Measurements from ENCODE around the gene PPIH. TPM values are rescaled to one million over a fixed set of nuclear protein-coding genes. Genes with fewer than 3 reads are reported as not detected.

The PPIH gene
- total RNA-seq, 2 donors from 2014 or later, result 12.0 to 38.0 TPM

- Histone ChIP-seq H3K4me1 (ENCODE audit: control insufficient read depth in 1 of 2, low read depth in 2 of 2) (no peaks in the 10 kb centered on the region), H3K4me3 (no peak overlapping the region), H3K27me3 (replicated peaks; ENCODE audit: insufficient read depth) (no peaks in the 10 kb centered on the region), H3K9me3 (no peaks in the 10 kb centered on the region), H3K36me3 (peaks cover 24% of the 10 kb centered on the region), H3K27ac (no peak overlapping the region)
- ATAC-seq (ENCODE audit: insufficient number of reproducible peaks, low FRiP score, low read depth) (no peak), DNase-seq (ENCODE audit: low spot score) (no peak)
- no peak for TF ChIP-seq CTCF (IDR thresholded peaks at IDR 0.05)
Measured at GRCh38 chr1:42669936-42670335, 11.7 kb downstream of the PPIH start.

- Histone ChIP-seq H3K4me3 (no peak overlapping the region), H3K4me1 (ENCODE audit: control insufficient read depth in 1 of 2, low read depth in 2 of 2) (no peaks in the 10 kb centered on the region), H3K27ac (no peak overlapping the region), H3K27me3 (replicated peaks; ENCODE audit: insufficient read depth) (no peaks in the 10 kb centered on the region), H3K9me3 (no peaks in the 10 kb centered on the region), H3K36me3 (peaks cover 27% of the 10 kb centered on the region)
- no peak for DNase-seq (ENCODE audit: low spot score)
- no peak for ATAC-seq (ENCODE audit: insufficient number of reproducible peaks, low FRiP score, low read depth)
- no peak for TF ChIP-seq CTCF (IDR thresholded peaks at IDR 0.05)
Measured at GRCh38 chr1:42670425-42670824, 12.2 kb downstream of the PPIH start.

- H3K27me3 ChIP-seq (replicated peaks; ENCODE audit: insufficient read depth), result no peaks in the 10 kb centered on the region
- no peak overlapping the region for H3K27ac ChIP-seq
- H3K4me1 ChIP-seq (ENCODE audit: control insufficient read depth in 1 of 2, low read depth in 2 of 2), result no peaks in the 10 kb centered on the region
- DNase-seq (ENCODE audit: low spot score) (no peak), ATAC-seq (ENCODE audit: insufficient number of reproducible peaks, low FRiP score, low read depth) (no peak)
- H3K36me3 ChIP-seq, result peaks cover 12% of the 10 kb centered on the region
- no peaks in the 10 kb centered on the region for H3K9me3 ChIP-seq
- H3K4me3 ChIP-seq, result no peak overlapping the region
- no peak for TF ChIP-seq CTCF (IDR thresholded peaks at IDR 0.05)
Measured at GRCh38 chr1:42674214-42674613, 16.0 kb downstream of the PPIH start.

GRCh38 chr1:42674682-42675081, 16.5 kb downstream of the PPIH start:
- no peak for DNase-seq (ENCODE audit: low spot score)
- H3K27ac ChIP-seq, result no peak overlapping the region
- ATAC-seq (ENCODE audit: insufficient number of reproducible peaks, low FRiP score, low read depth), result no peak
- H3K4me3 ChIP-seq, result no peak overlapping the region
- no peaks in the 10 kb centered on the region for H3K4me1 ChIP-seq (ENCODE audit: control insufficient read depth in 1 of 2, low read depth in 2 of 2)
- H3K9me3 ChIP-seq, result no peaks in the 10 kb centered on the region
- peaks cover 12% of the 10 kb centered on the region for H3K36me3 ChIP-seq
- H3K27me3 ChIP-seq (replicated peaks; ENCODE audit: insufficient read depth), result no peaks in the 10 kb centered on the region
- TF ChIP-seq CTCF (IDR thresholded peaks at IDR 0.05), result no peak

GRCh38 chr1:42675467-42675866, 17.2 kb downstream of the PPIH start:
- Histone ChIP-seq H3K36me3 (peaks cover 12% of the 10 kb centered on the region), H3K4me3 (no peak overlapping the region), H3K27ac (no peak overlapping the region), H3K27me3 (replicated peaks; ENCODE audit: insufficient read depth) (no peaks in the 10 kb centered on the region), H3K4me1 (ENCODE audit: control insufficient read depth in 1 of 2, low read depth in 2 of 2) (peaks cover 0 to 3% of the 10 kb centered on the region in 2 donors), H3K9me3 (no peaks in the 10 kb centered on the region)
- DNase-seq (ENCODE audit: low spot score), result no peak
- no peak for ATAC-seq (ENCODE audit: insufficient number of reproducible peaks, low FRiP score, low read depth)
- no peak for TF ChIP-seq CTCF (IDR thresholded peaks at IDR 0.05)
